ENCODE measurements around the gene SCARF1.
"Not testable (repeated sequence)": the region's sequence is repeated elsewhere in the genome, so short reads cannot be mapped to it uniquely, and the experiment has no call there.

DNA sequence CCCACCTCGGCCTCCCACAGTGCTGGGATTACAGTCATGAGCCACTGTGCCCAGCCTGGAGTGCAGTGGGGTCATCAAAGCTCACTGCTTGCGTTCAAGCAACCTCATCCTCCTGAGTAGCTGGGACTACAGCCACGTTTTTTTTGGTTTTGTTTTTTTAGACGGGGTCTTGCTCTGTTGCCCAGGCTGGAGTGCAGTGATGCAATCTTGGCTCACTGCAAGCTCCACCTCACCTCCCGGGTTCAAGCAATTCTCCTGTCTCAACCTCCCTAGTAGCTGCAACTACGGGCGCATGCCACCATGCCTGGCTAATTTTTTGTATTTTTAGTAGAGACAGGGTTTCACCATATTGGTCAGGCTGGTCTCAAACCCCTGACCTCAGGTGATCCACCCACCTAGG is 7.3 kb upstream of the SCARF1 start:
- TF ChIP-seq, protein P1, sequence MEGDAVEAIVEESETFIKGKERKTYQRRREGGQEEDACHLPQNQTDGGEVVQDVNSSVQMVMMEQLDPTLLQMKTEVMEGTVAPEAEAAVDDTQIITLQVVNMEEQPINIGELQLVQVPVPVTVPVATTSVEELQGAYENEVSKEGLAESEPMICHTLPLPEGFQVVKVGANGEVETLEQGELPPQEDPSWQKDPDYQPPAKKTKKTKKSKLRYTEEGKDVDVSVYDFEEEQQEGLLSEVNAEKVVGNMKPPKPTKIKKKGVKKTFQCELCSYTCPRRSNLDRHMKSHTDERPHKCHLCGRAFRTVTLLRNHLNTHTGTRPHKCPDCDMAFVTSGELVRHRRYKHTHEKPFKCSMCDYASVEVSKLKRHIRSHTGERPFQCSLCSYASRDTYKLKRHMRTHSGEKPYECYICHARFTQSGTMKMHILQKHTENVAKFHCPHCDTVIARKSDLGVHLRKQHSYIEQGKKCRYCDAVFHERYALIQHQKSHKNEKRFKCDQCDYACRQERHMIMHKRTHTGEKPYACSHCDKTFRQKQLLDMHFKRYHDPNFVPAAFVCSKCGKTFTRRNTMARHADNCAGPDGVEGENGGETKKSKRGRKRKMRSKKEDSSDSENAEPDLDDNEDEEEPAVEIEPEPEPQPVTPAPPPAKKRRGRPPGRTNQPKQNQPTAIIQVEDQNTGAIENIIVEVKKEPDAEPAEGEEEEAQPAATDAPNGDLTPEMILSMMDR (IDR thresholded peaks at IDR 0.05): not testable (repeated sequence)
- TF ChIP-seq POLR2A (IDR thresholded peaks at IDR 0.05): not testable (repeated sequence)
